GM12865 (cell line): ENCODE results near the gene ARVCF.

Source experiments
- DNase-seq: peaks from one replicate; pipeline ENCODE4 v3.0.0; 2010; ENCODE audit warnings: low read depth
- H3K4me3 ChIP-seq: 2 replicates; pipeline ENCODE4 v1.5.1; 2011; ENCODE audit warnings: mild to moderate bottlenecking, low read depth, low read length, control low read depth
- TF ChIP-seq, protein P1 (sequence below): IDR thresholded peaks from 2 replicates; pipeline ENCODE4 v1.5.1; 2011; ENCODE audit warnings: low read length, control low read depth, low read depth, inconsistent platforms; ENCODE audit not compliant: insufficient read depth; ENCODE audit errors: missing control alignments

The ARVCF gene, protein sequence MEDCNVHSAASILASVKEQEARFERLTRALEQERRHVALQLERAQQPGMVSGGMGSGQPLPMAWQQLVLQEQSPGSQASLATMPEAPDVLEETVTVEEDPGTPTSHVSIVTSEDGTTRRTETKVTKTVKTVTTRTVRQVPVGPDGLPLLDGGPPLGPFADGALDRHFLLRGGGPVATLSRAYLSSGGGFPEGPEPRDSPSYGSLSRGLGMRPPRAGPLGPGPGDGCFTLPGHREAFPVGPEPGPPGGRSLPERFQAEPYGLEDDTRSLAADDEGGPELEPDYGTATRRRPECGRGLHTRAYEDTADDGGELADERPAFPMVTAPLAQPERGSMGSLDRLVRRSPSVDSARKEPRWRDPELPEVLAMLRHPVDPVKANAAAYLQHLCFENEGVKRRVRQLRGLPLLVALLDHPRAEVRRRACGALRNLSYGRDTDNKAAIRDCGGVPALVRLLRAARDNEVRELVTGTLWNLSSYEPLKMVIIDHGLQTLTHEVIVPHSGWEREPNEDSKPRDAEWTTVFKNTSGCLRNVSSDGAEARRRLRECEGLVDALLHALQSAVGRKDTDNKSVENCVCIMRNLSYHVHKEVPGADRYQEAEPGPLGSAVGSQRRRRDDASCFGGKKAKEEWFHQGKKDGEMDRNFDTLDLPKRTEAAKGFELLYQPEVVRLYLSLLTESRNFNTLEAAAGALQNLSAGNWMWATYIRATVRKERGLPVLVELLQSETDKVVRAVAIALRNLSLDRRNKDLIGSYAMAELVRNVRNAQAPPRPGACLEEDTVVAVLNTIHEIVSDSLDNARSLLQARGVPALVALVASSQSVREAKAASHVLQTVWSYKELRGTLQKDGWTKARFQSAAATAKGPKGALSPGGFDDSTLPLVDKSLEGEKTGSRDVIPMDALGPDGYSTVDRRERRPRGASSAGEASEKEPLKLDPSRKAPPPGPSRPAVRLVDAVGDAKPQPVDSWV

DNA sequence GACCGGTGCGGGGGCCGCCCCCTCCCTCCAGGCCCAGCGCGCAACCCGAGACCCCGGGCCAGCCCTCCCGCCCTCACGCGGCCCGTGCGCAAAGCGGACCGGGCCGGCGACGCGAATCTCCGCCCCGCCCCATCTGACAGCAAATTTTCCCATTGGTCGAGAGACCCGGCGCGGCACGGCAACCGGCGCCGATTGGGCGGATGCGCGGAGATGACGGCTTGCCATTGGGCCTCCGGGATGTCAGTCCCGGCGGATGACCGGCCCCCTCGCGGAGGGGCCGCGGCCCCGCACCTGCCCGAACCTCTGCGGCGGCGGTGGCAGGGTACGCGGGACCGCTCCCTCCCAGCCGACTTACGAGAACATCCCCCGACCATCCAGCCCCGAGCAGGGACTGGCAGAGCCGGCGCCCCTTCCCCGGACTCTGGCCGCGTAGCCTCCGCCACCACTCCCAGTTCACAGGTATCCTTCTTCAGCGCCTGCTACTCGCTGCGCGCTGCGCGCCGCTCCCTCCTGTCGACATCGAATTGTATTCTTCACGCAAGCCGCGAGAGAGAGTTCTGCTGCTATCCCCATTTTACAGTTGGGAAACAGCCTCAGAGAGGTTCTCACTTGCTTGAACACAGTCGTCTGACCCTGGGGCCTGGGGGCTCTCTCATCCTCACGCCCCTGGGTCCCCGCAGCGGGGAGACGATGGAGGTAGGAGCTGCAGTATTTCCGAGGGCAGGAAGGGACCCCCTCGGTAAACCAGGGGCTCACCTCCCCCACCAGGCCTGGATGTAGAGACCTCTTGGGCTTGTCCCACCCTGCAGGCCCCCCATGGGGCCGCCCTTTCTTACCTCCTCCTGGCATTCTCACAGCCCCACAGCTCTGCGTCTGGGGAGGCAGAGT, at the start of gene ARVCF:
Gene ARVCF, minus strand, starts transcription at position 90 of the 888 bp plus-strand sequence. CDS start 26,029 bp downstream, outside the sequence.
- peak within 1 kb of the TSS; percentile 53 for H3K4me3 ChIP-seq
- DNase-seq, result peak; percentile 94
- TF ChIP-seq, protein P1, sequence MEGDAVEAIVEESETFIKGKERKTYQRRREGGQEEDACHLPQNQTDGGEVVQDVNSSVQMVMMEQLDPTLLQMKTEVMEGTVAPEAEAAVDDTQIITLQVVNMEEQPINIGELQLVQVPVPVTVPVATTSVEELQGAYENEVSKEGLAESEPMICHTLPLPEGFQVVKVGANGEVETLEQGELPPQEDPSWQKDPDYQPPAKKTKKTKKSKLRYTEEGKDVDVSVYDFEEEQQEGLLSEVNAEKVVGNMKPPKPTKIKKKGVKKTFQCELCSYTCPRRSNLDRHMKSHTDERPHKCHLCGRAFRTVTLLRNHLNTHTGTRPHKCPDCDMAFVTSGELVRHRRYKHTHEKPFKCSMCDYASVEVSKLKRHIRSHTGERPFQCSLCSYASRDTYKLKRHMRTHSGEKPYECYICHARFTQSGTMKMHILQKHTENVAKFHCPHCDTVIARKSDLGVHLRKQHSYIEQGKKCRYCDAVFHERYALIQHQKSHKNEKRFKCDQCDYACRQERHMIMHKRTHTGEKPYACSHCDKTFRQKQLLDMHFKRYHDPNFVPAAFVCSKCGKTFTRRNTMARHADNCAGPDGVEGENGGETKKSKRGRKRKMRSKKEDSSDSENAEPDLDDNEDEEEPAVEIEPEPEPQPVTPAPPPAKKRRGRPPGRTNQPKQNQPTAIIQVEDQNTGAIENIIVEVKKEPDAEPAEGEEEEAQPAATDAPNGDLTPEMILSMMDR, result no peak

DNA sequence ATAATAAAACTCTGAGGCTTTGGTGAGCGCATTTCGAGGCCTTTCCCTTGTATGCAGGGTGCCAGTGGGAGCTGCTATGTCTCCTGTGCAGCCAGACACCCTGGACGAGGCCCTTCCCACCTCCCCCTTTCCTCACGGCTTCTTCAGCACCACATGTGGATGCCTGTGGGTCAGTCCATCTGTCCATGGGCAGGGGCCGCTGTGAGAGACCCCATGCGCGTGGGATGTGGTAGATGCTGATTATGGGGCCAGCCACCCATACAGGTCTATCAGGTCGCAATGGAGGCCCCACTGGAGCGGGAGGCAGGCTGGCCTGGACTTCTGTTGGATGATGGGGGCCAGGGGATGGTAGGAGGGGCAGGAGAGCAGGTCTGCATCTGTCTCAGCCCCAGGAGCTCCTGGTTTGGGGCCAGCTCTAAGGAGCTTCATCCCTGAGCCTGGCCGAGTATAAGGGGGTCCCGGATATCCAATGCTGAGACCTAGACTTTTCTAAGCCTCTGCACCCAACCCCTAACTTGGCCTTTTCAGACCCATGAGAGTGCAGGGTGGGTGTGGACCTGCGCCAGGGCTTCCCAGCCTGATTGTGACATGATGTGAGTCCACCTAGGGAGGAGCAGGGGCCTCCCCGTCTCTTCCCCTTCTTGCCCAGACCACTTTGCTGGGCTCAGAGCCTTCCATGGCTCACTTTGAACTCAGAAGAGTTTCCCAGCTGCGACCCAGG, 49.4 kb upstream of the ARVCF start:
- TF ChIP-seq, protein P1, result no peak
- no peak overlapping the region for H3K4me3 ChIP-seq
- no peak for DNase-seq

DNA sequence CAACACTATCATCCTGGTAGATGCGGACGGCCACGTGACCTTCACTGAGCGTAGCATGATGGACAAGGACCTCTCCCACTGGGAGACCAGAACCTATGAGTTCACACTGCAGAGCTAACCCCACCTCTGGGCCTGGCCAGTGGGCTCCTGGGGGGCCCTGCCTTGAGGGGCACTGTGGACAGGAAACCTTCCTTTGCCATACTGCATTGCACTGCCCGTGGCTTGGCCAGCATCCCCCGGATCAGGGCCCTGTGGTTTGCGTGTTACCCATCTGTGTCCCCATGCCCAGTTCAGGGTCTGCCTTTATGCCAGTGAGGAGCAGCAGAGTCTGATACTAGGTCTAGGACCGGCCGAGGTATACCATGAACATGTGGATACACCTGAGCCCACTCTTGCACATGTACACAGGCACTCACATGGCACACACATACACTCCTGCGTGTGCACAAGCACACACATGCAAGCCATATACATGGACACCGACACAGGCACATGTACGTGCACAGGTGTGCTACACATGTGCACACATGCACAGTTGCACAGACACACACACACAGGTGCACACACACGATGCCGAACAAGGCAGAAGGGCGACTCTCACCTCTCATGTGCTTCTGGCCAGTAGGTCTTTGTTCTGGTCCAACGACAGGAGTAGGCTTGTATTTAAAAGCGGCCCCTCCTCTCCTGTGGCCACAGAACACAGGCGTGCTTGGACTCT, 48.1 kb upstream of the ARVCF start:
- DNase-seq, result no peak
- no peak overlapping the region for H3K4me3 ChIP-seq
- TF ChIP-seq, protein P1, result no peak

DNA sequence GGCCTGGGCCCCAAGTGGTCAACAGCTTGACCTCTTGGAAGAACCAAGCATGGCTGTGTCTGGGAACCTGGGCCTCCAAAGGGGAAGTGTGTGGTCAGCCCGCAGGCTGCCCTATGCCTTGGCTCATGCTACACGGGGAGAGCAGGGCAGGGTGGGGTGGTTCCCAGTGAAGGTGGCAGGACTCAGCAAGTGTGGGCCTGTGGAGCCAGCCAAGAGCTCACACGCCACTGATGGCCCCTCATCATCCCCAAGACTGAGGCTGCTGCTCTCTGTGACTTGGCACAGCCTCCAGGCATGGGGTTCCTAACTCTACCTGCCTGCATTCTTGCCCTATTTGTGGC, 47.5 kb upstream of the ARVCF start:
- DNase-seq, result no peak
- no peak overlapping the region for H3K4me3 ChIP-seq
- TF ChIP-seq, protein P1, result no peak

DNA sequence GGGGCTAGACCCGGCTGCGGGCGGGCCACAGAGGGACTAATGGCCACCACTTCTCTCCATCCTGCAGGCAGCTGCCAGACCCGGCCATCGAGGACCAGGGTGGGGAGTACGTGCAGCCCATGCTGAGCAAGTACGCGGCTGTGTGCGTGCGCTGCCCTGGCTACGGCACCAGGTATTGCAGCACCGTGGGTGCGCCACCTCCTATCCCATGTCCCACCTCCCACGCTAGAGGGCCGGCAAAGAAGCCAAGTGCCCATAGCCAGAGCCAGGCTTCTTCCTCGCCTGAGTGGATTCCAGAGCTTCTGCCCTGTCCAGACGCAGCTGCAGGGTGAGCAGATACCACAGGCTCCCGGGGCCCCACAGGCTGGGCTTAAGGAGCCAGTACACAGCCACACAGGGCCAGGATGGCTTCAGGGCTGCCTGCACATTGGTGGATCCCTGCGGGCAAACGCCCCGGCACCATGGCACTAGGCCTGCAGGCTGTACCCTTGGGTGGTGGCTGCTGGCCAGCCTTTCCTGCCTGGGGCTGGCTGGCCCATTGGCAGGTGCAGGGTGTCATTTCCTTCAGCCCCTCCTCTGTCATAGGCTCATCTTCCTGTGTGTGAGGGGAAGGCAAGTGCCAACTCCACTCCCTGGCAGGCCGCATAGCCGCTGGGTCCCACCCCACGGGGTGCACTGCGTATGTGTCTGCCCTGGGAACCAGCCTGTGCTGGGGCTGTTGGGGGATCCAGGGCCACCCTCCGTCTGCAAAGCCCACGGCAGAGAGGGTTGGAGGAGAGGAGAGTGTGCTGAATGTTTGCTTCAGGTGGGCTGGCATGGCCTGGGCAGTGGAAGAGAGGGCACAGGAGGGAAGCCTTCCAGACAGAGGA, 46.9 kb upstream of the ARVCF start:
- TF ChIP-seq, protein P1, result no peak
- H3K4me3 ChIP-seq, result no peak overlapping the region
- DNase-seq, result no peak
